Measurements from ENCODE around the gene SAE1.
"Not testable (repeated sequence)": the region's sequence is repeated elsewhere in the genome, so short reads cannot be mapped to it uniquely, and the experiment has no call there.

Gene SAE1

DNA sequence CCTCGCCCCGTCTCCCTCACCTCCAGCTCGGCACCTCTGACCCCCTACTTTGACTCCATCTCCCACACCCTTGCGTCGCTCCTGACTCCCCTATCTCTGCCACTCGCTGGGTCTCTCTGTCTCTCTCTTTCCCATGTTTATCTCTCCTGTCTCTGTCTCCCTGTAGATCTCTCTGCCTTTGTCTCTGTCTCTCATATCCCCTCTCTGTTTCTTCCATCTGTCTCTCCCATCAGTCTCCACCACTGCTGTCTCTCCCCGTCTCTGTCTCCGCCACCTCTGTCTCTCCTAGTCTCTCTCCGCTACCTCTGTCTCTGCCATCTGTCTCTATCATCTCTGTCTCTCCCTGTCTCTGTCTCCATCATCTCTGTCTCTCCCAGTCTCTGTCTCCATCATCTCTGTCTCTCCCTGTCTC lies 112.7 kb downstream of the SAE1 start:
- DNase-seq, result no peak

DNA sequence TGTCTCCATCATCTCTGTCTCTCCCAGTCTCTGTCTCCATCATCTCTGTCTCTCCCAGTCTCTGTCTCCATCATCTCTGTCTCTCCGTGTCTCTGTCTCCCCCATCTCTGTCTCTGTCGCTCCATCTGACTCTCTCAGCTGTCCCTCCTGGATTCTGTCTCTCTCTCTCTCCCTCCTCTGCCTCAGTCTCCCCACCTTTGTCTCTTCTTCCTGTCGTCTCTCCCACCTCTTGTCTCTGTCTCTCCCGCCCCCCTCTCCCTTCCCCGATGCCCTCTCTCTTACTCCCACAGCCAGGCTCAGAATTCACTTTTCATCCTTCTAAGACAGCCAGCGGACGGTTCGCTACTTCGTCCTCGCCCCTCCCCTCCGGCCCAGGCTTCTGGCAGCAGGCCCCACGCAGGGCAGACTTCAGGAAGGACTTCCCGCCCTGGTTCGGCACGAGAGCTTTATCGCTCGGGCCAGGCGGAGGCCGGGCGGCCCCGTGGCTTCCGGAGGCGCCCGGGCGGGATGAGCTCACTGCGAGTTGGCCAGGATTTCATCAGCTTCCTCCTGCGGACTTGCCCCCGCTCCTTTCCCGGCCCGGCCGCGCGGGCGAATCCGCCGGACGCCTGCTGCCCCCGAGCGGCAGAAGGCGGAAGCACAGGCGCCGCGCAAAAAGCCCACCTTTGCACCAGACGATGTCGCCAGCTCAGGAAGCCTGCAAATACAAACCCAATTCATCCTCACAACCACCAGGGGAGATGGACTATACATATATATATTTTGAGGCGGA lies 113.3 kb downstream of the SAE1 start:
- DNase-seq, result peak; percentile 94

DNA sequence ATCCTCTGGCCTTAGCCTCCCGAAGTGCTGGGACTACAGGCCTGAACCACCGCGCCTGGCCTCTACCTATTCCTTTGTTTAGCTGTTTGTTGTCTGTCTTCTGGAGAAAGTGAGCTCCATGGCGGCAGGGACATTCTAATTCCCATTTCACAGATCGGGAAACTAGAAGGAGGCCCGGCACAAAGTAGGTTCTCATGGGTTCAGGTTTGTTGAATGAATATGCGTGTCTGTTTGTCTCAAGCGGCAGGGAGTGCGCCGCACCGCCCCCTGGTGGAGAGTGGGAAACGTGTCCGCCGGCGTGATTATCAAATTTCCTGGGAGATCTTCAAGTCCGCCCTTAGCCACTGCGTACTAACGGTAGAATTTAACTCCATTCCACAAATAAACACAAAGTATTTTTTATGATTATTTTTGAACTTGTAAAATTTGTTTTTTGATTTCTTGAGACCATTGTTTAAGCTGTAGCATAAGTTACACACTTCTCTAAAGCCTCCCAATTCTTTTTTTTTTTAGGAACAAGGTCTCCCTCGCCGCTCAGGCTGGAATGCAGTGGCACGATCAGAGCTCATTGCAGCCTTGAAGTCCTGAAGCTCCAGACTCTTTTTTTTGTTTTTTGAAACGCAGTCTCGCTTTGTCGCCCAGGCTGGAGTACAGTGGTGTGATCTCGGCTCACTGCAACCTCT lies 116.8 kb downstream of the SAE1 start:
- peak; percentile 57 for DNase-seq

DNA sequence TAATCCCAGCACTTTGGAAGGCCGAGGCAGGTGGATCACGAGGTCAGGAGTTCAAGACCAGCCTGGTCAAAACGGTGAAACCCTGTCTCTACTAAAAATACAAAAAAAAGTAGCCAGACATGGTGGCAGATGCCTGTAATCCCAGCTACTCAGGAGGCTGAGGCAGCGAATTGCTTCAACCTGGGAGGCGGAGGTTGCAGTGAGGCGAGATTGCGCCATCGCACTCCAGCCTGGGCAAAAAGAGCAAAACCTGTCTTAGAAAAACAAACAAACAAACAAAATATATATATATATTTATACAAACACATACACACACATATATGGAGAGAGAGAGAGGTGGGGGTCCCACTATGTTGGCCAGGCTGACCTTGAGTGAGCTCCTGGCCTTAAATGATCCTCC lies 122.4 kb downstream of the SAE1 start:
- not testable (repeated sequence) for DNase-seq

DNA sequence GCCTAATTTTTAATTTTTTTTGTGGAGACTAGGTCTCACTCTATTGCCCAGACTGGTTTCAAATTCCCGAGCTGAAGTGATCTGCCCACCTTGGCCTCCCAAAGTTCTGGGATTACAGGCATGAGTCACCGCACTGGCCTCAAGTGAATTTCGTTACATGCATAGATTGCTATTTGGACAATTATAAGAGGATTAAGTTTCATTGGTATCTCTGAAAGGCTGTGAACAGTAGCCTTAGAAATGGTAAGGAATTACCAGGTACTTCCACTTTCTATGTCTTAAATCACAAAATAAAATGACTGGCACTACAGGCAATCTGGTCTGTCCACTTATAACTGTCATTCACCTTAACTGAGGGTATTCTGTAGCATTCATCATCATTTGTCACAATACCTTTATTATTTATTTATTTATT lies 122.8 kb downstream of the SAE1 start:
- no peak for DNase-seq

DNA sequence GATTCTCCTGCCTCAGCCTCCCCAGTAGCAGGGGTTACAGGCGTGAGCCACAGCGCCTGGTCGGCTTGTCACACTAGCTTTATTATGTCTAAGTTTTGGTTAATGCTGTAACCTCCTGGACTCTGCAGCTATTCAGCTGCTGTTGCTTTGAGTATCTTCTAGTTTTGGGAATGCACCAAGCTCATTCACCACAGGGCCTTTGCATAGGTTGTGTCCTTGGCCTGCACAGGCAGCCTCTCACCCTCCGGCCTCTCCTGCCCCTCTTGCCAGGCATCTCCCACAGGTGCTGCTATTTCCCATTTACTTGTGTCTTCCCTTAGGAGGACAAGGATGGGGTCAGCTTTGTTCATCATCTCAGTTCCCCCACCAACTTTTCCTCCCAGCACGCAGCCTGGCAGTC lies 123.3 kb downstream of the SAE1 start:
- DNase-seq, result no peak

DNA sequence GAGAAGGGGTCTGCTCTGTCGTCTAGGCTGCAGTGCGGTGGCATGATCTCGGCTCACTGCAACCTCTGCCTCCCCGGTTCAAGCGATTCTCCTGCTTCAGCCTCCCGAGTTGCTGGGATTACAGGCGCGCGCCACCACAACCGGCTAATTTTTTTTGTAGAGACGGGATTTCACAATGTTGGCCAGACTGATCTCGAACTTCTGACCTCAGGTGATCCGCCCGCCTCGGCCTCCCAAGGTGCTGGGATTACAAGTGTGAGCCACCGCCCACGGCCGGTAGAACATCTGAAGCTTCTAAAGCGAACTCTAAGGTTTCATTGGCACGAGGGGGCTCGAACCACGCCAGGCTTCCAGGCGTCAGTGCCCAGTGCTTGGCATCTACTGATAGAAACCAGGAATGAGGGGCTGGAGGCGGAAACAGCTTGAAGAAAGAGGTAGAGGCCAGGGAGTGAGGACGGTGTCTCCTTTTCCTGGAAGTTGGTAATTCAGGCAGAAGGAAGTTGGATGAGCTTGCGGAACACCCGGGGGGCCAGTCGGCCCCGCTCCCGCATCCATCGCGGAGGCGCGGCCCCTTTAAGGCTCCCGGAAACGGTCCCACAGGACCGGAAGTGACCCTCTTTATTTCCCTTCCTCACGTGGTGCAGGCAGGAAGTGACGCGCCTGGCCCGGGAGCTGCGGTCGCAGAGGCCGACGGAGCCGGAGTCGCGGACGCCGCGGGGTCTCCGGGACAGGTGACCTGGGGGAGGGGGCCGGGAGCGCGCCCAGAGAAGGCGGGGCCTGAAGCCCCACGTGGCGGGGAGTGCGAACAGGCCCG lies 125.5 kb downstream of the SAE1 start, which contains the start of gene CCDC9:
CCDC9 (plus strand) TSS at position 647 of the 814 bp plus-strand sequence. CDS start 1,876 bp downstream, outside the sequence.
- peak; percentile 99 for DNase-seq

DNA sequence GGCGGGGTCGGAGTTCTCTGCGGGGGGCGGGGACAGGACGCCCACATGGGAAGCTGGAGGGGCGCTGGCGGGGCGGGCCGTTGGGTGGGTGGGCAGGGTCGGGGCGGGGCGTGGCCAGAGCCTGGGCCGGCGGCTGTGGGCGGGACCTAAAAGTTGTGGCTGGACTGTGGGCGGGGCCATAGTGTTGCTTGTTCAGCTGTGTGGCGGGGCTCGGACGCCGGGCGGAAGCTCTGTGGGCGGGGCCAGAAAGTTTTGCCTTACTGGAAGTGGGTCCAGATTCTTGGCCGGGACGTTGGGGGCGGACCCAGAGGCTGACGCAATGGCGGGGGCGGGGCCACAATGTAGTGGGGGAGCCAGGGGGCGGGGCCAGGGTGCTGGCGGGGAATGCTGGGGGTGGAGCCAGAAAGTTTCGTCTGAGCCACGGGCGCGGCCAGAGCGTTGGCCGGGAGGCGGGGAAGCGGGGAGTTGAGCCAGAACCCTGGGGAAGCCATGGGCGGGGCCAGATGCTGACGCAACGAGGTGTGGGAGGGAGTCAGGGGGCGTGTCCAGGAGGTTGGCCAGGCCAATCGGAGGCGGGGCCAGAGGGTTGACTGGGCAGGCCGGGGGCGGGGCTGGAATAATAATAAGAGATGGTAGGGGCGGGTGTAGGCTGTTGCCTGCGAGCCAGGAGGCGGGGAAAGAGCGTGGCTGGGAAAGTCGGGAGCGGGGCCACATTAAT lies 126.2 kb downstream of the SAE1 start:
- peak; percentile 100 for DNase-seq

DNA sequence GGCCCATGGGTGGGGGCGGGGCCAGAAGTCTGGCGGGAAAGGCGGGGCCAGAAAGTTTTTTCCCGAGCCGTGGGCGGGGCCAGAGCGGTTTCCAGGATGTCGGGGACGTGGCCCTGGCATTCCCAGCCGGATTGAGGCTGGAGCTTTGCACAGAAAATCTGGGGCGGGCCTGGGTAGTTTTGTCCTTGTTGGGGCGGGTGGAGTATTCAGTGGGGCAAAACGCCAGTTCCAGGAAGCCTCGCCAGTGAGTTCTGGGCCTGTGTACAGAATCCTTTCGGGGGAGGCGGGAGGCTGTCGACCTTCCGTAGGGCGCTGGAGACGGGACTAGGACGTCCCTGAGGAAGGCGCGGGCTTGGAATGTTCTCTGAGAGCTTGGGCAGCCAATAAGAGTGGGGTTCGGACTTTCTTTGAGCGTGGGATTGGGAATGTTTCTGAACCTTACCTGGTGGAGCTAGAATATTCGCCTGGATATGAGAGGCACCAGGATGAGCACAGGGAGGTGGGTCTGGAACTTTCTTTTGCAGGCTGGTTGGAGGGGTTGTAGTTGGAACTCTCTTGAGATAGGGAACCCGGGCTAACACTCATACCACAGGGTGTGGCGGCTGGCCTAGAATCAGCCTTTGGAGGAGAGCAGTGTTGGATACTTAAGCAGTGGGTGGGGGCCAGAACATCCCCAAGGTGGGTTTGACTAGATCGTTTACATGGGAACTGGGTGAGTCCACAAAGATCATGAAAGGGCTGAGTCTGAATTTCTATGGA lies 127.0 kb downstream of the SAE1 start:
- no peak for DNase-seq

DNA sequence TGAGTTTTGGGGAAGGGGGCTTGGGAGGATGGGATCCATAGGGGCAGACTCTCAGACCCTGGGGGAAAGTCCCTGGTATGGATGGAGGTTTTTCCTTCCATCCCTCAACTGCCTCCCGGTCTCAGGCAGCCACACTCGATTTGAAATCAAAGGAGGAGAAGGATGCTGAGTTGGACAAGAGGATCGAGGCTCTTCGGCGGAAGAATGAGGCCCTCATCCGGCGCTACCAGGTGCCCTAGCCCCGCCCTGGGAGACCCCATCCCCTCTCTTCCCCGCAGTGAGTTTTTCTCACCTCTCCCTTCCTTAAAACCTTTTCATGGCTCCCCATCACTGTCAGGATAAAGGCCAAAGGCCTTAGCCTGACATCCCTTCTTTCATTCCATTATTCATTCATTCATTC lies 127.8 kb downstream of the SAE1 start:
- DNase-seq, result no peak

DNA sequence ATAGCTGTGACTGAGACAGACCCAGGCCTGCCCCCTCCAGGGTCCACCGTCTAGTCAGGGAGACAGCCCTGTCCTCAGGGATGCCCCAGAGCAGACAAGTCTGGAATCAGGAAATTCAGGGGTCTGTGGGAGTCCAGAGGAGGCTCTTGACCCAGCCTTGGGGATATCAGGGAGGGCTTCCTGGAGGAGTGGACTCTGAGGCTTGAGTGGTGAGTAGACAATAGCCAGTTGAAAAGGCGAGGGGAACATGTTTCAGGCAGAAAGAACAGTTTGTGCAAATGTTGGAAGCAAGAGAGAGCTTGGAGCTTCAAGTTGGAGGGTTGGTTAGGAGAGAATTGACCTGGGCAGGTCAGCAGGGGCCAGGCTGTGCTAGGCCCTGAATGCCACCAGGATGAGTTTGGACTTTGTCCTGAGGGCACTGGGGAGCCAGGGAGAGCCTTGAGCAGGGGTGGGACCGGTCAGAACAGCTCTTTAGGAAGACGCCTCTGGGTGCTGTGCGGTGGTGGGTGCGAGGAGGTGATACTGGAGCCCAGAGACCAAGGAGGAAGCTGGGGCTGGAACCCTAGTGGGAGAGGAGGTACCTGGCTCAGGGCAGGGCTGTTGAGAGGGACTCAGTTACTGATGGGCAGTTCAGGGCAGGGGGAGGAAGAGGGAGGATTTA lies 128.4 kb downstream of the SAE1 start:
- no peak for DNase-seq
